Liver (tissue), 3 donors: Measurements from ENCODE around the gene STARD3.

Experiments used
- FOXA1 ChIP-seq: IDR thresholded peaks from 2 replicates; pipeline ENCODE4 v1.6.1; 2016; ENCODE audit warnings: antibody characterized with exemption
- HNF4A ChIP-seq, 2 donors: conservative IDR thresholded peaks; 2 replicates each; pipeline ENCODE4 v1.6.1; 2016; ENCODE audit warnings: antibody characterized with exemption in 2 of 2, mild to moderate bottlenecking in 2 of 2
- RAD21 ChIP-seq, 2 donors: IDR thresholded peaks; 2 replicates each; pipeline ENCODE4 v1.6.1; 2016; ENCODE audit warnings: antibody characterized with exemption in 2 of 2, mild to moderate bottlenecking in 2 of 2
- SP1 ChIP-seq: IDR thresholded peaks from 2 replicates; pipeline ENCODE4 v1.6.1; 2018; ENCODE audit warnings: antibody characterized with exemption, mild to moderate bottlenecking
- TAF1 ChIP-seq: conservative IDR thresholded peaks from 2 replicates; pipeline ENCODE4 v1.6.1; 2016; ENCODE audit warnings: antibody characterized with exemption, mild to moderate bottlenecking
- TF ChIP-seq, protein P1 (sequence below): fragments of 150-350 bp; IDR thresholded peaks from 2 replicates; pipeline ENCODE4 v1.5.1; 2017; ENCODE audit warnings: improper control_type of control experiment, low read depth, low read length; ENCODE audit not compliant: missing input control
- TF ChIP-seq, protein P2 (sequence below): IDR thresholded peaks from 2 replicates; pipeline ENCODE4 v1.6.1; 2016; ENCODE audit warnings: antibody characterized with exemption, mild to moderate bottlenecking
- TF ChIP-seq, protein P3 (sequence below): IDR thresholded peaks from 2 replicates; pipeline ENCODE4 v1.6.1; 2016; ENCODE audit warnings: antibody characterized with exemption
- donor health status: healthy.
- donor health status: healthy.

DNA sequence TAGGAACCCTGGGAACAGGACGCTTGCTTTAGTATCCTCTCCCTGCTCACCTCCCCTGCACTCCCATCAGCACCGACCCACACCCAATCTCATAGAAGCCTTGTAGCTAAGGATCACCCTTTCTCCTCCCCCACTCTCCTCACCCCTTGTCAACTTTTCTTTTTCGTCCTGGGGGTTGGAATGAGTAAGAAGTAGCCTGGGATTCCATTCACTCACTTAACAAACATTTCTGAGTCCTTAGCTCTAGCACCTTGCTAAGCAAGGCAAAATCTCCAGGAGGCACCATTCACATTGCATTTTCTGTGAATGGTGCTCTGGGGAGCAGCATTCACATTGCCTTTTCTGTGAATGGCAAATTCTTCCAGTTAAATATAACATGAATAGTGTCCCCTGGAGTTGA is 52.0 kb downstream of the STARD3 start:
- TF ChIP-seq, protein P1, sequence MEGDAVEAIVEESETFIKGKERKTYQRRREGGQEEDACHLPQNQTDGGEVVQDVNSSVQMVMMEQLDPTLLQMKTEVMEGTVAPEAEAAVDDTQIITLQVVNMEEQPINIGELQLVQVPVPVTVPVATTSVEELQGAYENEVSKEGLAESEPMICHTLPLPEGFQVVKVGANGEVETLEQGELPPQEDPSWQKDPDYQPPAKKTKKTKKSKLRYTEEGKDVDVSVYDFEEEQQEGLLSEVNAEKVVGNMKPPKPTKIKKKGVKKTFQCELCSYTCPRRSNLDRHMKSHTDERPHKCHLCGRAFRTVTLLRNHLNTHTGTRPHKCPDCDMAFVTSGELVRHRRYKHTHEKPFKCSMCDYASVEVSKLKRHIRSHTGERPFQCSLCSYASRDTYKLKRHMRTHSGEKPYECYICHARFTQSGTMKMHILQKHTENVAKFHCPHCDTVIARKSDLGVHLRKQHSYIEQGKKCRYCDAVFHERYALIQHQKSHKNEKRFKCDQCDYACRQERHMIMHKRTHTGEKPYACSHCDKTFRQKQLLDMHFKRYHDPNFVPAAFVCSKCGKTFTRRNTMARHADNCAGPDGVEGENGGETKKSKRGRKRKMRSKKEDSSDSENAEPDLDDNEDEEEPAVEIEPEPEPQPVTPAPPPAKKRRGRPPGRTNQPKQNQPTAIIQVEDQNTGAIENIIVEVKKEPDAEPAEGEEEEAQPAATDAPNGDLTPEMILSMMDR: no peak
- TF ChIP-seq HNF4A (conservative IDR thresholded peaks at IDR 0.05): no peak
- TF ChIP-seq, protein P2, sequence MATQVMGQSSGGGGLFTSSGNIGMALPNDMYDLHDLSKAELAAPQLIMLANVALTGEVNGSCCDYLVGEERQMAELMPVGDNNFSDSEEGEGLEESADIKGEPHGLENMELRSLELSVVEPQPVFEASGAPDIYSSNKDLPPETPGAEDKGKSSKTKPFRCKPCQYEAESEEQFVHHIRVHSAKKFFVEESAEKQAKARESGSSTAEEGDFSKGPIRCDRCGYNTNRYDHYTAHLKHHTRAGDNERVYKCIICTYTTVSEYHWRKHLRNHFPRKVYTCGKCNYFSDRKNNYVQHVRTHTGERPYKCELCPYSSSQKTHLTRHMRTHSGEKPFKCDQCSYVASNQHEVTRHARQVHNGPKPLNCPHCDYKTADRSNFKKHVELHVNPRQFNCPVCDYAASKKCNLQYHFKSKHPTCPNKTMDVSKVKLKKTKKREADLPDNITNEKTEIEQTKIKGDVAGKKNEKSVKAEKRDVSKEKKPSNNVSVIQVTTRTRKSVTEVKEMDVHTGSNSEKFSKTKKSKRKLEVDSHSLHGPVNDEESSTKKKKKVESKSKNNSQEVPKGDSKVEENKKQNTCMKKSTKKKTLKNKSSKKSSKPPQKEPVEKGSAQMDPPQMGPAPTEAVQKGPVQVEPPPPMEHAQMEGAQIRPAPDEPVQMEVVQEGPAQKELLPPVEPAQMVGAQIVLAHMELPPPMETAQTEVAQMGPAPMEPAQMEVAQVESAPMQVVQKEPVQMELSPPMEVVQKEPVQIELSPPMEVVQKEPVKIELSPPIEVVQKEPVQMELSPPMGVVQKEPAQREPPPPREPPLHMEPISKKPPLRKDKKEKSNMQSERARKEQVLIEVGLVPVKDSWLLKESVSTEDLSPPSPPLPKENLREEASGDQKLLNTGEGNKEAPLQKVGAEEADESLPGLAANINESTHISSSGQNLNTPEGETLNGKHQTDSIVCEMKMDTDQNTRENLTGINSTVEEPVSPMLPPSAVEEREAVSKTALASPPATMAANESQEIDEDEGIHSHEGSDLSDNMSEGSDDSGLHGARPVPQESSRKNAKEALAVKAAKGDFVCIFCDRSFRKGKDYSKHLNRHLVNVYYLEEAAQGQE: no peak
- TF ChIP-seq FOXA1: no peak
- TF ChIP-seq, protein P3, sequence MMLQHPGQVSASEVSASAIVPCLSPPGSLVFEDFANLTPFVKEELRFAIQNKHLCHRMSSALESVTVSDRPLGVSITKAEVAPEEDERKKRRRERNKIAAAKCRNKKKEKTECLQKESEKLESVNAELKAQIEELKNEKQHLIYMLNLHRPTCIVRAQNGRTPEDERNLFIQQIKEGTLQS: no peak
- no peak for TF ChIP-seq SP1
- TF ChIP-seq RAD21 (IDR thresholded peaks at IDR 0.05): peak in 1 of 2 donors; percentile 7
- TF ChIP-seq TAF1: no peak
